ENCODE results near the gene COPZ1.
A peak's percentile ranks its signal among the peaks of the same experiment; 100 is the strongest.
"Not testable (repeated sequence)": the region's sequence is repeated elsewhere in the genome, so short reads cannot be mapped to it uniquely, and the experiment has no call there.

COPZ1 gene, protein sequence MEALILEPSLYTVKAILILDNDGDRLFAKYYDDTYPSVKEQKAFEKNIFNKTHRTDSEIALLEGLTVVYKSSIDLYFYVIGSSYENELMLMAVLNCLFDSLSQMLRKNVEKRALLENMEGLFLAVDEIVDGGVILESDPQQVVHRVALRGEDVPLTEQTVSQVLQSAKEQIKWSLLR

DNA sequence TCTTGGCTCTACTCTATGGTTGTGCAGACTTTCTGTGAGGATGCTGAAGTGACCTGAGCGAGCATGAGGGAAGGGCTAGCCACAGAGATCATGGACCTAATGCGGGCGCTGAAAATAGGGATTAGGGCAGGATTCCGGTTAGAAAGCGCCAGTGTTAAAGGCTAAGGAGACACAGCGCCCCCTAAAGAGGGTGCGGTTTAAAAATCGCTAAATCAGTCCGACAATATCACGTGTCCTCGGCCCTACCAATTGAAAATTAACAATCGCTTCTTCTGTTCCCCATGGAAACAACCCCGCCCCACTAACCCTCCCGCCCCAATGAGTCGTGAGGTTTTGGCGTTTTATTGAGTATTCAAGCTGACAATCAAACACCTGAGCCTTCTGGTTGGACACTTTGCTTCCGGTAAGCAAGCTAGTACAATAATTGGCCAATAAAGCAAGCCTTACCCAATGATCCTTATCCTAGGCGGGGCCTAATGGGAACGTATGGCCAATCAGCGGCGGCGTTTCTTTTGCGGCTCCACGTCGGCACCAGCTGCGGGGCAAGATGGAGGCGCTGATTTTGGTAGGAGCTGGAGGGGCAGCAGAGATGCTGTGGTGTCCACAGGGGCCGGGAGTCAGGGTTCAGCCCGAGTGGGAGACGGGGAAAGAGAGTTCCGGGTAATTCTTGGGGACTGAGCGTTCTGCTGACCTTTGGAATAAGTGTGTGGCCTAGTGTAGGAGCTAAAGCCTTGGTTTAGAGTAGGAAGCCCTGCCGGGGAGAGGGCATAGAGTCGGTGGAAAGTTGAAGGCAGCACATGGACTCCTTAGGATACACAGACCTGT is at the start of gene COPZ1:
Gene COPZ1 (plus strand): TSS at position 515 of the 825 bp plus-strand sequence. CDS start 33 bp downstream, at position 548.
- DNase-seq, result peak; percentile 100

DNA sequence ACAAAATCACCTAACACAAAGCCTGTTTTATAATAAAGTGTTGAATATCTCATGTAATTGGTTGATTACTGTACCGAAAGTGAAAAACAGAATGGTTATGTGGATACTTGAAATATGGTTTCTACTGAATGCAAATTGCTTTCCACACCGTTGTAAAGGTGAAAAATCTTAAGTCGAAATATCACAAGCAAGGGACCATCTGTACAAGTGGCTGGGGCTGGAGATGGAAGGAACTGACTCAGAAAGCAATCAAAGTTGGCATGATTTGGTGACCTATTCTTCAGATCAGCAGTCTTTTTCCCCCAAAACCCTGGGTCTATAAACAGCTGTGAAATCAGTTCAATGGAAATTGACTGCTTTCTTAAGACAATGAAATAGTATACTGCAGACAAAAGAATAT is 48.6 kb upstream of the COPZ1 start:
- DNase-seq, result peak; percentile 1

DNA sequence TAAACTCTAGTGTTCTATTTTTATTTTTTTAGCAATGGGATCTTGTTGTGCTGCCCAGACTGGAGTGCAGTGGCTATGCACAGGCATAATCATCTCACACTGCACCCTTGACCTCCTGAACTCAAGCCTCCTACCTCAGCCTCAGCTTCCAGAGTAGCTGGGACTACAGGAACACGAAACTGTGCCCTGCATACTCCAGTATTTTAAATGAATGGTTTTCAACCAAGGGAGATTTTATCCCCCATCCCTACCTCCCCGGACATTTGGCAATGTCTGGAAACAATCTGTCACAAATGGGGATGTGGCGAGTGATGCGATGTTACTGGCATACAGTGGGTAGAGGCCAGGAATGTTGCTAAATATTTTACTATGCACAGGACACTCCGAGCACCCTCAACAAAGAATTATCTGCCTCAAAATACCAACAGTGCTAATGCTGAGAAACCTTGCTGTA is 47.1 kb upstream of the COPZ1 start:
- peak; percentile 21 for DNase-seq

DNA sequence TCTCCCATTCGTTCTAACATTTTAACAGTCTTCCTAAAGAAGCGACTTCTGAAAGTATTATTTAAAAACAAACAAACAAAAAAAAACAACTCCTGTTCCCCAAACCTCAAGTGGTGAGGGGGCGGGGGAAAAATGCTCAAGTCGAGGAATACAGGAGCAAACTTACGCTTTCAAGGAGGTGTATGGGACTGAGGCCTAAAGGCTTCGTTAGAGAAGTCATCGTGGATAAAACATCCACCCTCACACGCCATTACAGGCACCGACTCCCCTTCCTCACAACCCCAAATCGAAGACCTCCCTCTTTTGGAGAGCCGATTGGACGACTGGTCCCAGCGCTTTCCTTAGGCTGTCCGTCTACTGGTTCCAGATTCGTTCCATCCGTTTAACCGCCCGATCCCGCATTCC is 45.7 kb upstream of the COPZ1 start:
- no peak for DNase-seq

DNA sequence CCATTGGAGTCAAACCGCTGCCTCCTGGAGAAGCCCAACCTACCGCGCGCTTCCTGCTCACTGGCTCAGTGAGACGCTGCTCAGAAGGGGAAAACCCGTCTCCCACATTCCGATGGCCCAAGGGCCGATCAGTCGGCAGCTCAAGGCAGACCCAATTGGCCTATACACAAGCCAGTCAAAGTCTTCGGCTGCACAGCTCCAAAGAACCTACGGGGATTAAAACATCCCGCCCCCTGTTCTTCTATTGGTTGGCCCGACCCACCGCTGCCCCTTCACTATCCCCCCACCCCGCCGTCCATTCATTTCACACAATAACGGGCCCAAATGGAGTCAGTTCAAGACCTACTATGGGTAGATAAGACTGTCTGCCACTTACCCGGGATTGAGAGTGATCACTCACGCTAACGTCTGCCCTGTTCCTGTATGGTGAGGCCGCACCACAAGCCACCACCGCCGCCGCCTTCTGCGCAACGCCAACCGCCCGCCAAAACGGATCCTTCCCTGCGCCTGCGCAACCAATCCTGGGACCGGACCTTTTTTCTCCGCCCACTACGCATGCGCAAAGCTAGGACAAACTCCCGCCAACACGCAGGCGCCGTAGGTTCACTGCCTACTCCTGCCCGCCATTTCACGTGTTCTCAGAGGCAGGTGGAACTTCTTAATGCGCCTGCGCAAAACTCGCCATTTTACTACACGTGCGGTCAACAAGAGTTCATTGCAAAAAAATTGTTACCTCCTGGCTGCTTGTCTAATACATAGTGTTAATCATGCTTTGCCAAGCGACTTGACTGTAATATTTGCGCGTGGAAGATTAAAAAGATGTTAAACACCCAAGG is 45.1 kb upstream of the COPZ1 start, which contains the start of gene CBX5:
Gene CBX5 (minus strand): TSS at position 491 of the 836 bp plus-strand sequence. CDS start 22,472 bp downstream, outside the sequence.
- peak; percentile 100 for DNase-seq

DNA sequence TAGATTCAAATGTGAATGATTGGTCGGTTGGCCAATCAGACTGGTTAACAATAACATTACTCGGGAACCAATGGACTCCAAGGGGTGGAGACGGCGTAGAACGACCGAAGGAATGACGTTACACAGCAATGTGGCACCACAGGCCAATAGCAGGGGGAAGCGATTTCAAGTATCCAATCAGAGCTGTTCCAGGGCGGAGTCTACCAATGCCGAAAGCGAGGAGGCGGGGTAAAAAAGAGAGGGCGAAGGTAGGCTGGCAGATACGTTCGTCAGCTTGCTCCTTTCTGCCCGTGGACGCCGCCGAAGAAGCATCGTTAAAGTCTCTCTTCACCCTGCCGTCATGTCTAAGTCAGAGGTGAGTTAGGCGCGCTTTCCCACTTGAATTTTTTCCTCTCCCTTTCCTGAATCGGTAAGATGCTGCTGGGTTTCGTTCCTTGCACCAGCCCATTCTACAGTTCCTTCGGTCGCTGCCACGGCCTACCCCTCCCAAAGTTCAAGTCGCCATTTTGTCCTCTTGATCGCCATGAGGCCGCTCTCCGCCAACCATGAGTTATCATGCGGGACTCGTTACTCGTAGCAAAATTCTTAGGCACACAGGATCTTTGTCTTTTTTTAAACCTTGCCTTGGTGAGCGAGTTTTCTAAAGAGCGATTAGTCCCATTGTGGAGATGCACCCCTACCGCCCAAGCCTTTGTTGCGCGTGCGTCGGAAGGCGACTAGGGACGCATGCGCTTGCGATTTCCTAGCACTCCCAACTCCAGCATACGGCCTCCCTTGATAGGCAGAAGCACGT is 44.3 kb upstream of the COPZ1 start, which contains the start of gene HNRNPA1:
Gene HNRNPA1 (plus strand): TSS at position 259 of the 793 bp plus-strand sequence. CDS start 82 bp downstream, at position 341.
- DNase-seq, result peak; percentile 100

DNA sequence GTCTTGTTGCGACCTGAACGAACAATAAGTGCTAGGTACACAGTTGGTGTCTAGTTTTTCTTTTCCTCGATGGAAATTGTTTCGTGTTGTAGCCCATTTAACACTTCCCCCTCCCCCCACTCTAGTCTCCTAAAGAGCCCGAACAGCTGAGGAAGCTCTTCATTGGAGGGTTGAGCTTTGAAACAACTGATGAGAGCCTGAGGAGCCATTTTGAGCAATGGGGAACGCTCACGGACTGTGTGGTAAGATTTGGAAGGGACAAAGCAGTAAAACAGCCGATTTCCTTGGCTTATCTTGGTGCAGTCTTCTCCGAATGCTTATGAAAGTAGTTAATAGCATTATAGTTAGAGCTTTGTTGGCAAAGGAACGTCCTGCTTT is 43.7 kb upstream of the COPZ1 start:
- DNase-seq, result not testable (repeated sequence)

DNA sequence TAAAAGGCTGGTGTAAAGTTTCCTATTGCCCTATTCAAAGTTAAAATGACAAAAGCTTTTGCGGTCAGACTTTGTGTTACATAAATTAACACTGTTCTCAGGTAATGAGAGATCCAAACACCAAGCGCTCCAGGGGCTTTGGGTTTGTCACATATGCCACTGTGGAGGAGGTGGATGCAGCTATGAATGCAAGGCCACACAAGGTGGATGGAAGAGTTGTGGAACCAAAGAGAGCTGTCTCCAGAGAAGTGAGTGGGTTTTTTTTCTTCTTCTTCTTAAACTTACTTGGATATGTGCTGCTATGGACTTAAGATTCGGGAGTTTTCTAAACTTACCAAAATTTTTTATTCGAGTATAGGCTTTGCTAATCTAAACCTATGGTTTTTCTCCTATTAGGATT is 43.2 kb upstream of the COPZ1 start:
- DNase-seq, result peak; percentile 37

DNA sequence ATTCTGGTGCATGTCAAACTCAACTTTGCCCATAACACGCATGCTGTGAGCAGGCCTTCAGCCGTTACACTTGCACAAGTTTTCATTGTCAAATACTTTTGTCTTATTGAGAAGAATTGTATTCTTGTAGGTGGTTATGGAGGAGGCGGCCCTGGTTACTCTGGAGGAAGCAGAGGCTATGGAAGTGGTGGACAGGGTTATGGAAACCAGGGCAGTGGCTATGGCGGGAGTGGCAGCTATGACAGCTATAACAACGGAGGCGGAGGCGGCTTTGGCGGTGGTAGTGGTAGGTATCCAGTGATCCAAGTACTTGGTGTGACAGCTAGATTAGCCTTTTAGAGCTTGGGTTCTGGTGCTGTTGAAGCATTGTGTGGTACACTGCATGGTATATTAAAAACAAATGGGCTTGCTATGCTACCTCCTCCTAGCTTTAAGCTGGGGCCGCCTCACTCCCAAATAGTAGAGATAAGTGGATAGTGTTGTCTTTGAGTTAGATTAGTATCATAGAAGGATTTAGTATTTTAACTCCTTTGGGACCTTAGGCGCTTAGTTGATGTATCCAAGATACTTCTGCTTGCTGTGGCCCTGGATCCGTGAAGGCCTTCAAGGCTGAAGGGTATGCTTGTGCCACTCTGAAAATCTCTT is 41.9 kb upstream of the COPZ1 start:
- peak; percentile 38 for DNase-seq

DNA sequence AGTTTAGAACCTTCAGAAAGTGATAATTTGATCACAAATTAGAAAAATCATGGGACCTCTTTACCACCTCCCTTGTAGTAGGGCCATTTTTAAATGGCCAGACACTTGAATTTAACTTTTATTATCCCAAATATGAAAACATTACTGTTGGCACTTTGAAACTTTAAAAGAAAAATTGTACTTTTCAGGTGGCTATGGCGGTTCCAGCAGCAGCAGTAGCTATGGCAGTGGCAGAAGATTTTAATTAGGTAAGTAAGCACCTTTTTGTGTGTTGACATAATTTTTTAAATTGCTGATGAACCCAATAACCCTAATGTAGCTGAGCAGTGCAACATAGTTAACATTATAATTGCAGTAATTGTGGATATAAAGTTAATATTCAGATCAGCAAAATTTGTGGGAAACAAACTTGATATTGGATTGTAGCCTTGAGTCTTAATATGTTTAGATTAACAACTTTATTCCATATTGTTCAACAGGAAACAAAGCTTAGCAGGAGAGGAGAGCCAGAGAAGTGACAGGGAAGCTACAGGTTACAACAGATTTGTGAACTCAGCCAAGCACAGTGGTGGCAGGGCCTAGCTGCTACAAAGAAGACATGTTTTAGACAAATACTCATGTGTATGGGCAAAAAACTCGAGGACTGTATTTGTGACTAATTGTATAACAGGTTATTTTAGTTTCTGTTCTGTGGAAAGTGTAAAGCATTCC is 40.7 kb upstream of the COPZ1 start:
- DNase-seq, result not testable (repeated sequence)

DNA sequence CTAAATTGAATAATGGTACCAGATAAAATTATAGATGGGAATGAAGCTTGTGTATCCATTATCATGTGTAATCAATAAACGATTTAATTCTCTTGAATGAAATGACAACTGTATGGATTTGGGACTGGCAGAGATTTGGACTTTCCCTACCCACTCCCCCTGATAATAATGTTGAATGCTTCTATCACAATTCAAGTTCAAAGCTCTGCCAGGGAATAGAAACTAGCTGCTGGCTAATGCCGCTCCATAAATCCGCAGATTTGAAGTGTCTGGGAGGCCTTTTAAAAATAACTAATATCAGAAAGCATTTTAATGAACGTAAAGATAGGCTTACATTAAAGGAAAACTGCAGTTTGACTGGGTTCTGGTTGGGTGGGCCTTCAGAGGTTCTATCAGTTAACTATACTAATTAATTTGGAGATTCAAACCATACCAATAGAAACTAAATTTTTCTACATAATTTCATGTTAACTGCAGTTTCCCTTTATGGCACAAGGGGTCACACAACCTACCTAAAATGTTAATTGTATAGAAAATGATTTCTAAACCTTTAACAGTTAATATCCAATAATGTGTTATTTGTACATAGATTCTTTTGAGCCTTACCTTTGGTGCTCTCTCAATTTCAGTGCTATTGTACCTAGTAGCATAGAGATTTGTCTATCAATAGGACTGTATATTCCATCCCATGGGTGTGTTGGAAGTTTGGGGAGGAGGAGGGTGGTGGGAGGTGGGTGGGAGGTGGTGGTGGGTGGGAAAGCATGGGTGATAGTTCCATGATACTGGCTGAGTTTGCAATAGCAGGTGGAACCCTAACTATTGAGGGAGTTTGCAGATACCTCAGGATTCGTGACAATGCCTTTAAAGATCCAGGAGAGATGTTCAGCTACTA is 39.5 kb upstream of the COPZ1 start:
- peak; percentile 53 for DNase-seq

DNA sequence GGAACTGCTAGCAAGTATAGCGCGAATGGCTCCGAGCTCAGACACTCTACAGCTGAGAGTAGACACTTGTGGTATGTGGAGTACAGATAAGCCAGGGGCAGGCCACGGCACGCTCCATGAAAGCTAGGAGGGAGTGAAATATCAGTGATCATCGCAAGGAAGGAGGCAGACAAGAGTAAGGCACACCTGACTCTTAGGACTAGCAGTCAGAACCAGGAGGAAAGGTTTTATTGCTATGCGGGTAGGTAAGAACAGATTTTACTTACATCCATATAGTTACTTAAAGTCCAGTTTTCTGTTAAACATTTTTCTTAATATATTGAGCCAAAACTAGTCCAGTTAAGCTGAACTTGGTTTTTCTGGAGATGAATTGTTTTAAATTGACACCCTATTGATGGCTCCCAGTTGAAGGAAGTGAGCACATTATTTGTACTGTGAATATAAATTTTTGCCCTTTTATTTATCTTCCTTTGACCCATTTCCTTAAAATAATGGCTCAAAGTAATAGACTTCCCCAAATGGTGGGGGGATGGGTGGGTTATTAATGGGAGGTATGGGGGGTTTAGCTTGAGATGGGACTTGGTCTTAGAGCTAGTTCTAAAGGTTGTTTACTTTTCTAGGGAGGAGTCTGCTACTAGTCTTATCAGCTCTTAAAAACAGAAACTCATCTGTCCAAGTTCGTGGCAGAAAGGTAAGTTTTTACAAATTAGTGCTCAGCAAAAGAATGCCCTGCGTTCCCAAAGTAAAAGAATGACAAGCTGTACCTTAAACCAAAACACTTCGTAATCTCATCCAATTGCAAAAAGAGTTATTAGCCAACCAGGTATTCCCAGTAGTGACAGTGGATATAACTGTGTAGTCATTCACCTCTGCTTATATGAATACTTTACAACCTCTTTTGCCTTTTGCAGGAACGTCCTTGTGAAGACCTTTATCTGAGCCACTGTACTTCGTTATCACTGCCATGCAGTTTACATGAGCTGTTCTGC is 38.6 kb upstream of the COPZ1 start:
- peak; percentile 90 for DNase-seq

DNA sequence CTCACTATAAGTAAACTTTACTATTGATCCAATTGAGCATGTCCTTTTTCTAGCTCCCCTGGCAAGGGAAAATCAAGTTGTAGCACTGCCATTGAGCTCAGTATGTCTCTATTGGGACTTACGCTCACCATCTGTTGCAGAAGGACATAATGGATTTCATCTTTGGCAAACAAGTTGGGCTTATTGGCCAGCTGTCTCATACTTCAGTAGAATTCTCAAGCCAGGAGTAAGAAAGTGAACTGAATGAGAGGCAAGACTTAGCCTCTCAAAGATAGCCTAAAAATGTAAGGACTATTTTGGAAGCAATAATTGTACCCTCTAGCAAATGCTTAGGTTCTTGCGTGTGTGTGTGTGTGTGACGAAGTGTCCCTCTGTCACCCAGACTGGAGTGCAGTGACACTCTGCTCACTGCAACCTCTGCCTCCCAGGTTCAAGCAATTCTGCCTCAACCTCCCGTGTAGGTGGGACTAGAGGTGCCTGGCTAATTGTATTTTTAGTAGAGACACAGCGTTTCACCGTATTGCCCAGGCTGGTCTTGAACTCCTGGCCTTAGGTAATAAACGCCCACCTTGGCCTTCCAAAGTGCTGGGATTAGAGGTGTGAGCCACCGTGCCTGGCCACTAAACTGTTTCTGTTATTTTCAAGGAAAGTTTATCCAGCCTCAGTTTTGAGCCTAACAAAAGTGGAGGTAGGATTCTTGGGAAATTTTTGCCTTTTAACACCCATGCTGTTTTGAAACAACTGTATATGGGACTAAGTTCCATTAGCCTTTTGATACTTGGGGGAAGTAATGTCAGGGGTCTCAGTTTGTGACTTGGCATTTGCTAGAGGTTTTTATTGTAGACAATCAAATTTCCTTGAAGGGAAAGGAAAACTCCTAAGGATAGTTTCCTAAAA is 37.4 kb upstream of the COPZ1 start:
- DNase-seq, result peak; percentile 66

DNA sequence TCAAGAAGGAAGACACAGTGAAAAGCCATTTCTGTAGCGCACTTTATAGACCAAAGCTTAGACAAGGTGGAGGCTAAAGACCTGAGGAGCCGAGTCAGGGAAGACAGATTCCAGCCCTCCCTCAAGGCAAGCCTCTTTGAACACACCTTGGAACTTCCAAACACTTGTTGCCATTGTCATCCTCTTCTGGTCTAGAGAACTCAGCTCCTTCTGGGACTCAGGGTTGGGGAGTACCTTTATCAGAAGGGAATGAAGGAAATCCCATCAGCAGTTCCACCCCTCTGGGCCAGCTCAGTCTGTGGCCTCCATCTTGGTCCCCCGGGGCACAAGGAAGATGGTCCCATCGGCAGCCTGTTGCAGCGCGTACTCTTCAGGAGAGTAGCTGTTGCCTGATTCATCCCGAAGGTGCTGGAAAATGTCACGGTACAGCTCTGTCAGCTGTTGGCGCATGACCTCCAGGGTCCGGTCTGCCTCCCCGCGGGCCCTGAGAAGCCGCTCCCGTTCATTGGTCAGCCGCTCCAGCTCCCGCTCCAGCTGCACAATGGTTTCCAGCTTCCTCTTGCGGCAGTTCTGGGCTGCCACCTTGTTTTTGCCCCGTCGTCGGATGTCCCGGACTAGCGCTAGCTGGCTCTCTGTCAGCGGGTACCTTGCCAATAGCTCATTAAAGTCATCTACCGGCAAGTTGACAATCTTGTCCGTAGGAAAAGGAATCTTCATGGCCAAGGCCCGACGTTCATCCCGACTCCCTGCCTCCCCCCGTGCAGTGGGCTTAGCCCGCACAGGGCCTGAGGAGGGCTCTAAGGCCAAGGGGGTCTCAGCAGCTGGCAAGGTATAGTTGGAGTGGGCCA is 32.6 kb upstream of the COPZ1 start:
- no peak for DNase-seq

DNA sequence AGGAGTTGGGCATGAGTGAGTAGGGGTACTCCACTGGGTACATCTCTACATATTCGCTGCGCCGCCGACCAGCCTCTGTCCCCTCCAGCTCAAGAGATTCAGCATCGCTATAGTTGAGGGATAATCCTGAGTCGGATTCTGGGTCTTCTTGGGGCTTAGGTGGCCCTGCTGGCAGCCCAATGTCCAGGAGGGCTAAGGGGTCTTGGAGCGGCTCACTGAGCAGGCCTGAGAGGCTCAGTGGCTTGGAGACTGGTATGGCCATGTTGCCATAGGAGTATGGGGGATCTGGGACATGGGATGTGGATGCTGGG is 32.0 kb upstream of the COPZ1 start:
- no peak for DNase-seq

DNA sequence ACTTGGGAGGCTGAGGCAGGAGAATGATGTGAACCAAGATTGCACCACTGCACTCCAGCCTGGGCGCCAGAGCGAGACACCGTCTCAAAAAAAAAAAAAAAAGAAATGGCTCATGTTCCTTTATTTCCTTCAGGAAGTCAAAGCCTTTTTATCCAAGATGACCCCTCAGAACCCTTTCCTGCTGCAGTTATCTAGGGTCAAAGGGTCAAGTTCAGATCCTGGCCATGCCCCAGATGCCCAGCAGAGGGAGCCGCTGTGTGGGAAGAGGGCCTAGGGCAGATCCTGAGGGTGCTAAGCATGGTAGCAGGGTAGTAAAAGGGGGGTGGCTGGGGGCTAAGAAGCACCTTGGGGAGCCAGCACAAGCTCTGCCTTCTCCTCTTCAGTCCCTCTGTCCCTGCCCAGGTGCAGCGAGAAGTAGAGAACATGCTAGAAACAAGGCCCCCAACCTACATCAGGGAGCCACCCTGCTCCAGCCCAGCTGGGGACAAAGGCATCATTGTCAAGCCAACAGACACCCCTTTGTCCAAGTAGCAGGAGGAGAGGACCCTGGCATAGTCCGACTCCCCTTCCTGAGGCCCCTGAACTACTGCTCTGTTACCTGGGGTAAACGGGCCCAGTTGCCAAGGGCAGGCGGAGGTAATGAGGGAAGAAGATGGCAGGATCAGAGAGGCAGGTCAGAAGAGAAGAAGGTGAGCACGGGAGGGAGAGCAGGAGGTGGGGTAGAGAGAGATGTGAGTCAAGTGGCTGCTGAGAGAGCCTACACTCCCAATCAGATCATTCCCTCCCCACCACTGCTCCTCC is 30.6 kb upstream of the COPZ1 start:
- peak; percentile 89 for DNase-seq
